H4 (cell line): Measurements from ENCODE around the gene UBE2N. TPM values are rescaled to one million over a fixed set of nuclear protein-coding genes. Genes with fewer than 3 reads are reported as not detected.

Source experiments
- DNase-seq: peaks from one replicate; pipeline ENCODE4 v3.0.0-alpha.2; 2015; ENCODE audit warnings: low spot score
- total RNA-seq: library from RNA; depleted of rRNA; stranded (reverse); fragments of >200 nt; shearing (Covaris generic); gene quantifications from 2 replicates; pipeline ENCODE4 v1.2.3, GENCODE V29; 2014; rRNA removed

Gene UBE2N
- total RNA-seq, 1 experiment from 2014 or later: 163 TPM

- no peak for DNase-seq
Observed at GRCh38 chr12:93356214-93356613, 85.5 kb downstream of the UBE2N start.

Other genes starting within 250 kb of the UBE2N start
- 22.9 and 24.6 TPM in 2 replicates for gene NUDT4, start 64.0 kb downstream of the UBE2N start, total RNA-seq
- gene MRPL42, start 25.6 kb upstream of the UBE2N start, total RNA-seq: 155 and 177 TPM in 2 replicates
- gene SOCS2, start 130.7 kb upstream of the UBE2N start, total RNA-seq: 5.7 and 6.1 TPM in 2 replicates
- gene CRADD, start 235.4 kb upstream of the UBE2N start, total RNA-seq: 20.7 and 23.8 TPM in 2 replicates